ENCODE measurements around the gene ETFB.

Gene ETFB

DNA sequence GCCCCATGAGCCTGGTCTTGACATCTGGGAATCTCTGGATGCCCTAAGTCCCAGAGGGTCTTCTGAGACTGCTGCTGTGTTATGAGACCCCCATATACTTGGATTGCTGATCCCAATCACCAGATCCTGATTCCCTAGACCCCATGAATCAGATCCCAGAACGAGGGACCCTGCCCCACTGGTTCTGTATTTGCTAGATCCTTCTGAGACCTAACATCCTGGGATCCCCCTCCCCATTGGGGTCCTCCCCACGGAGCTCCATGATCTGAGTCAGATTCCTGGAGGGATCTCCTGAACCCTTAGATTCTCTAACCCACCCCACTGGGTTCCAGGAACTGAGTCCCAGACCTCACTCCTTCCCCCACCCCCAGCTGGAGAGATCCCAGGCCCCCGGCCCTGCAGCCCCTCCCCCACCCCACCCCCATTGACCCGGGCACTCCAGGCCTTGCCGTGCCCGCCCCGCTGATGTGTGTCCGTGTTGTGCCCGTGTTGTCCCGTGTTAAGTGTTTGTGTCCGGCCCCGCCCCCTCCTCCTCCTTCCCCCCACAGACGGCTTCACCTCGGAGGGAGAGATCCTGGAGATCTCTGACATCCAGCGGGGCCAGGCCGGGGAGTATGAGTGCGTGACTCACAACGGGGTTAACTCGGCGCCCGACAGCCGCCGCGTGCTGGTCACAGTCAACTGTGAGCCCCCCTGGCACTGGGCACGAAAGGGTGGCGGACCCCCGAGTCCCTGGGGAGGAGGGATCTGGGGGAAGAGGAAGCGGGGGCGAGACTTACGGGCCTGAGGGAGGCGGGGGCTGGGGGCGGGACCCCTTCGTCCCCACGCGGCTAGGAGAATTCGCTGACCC, 39.7 kb downstream of the ETFB start:
- no peak for FAIRE-seq

DNA sequence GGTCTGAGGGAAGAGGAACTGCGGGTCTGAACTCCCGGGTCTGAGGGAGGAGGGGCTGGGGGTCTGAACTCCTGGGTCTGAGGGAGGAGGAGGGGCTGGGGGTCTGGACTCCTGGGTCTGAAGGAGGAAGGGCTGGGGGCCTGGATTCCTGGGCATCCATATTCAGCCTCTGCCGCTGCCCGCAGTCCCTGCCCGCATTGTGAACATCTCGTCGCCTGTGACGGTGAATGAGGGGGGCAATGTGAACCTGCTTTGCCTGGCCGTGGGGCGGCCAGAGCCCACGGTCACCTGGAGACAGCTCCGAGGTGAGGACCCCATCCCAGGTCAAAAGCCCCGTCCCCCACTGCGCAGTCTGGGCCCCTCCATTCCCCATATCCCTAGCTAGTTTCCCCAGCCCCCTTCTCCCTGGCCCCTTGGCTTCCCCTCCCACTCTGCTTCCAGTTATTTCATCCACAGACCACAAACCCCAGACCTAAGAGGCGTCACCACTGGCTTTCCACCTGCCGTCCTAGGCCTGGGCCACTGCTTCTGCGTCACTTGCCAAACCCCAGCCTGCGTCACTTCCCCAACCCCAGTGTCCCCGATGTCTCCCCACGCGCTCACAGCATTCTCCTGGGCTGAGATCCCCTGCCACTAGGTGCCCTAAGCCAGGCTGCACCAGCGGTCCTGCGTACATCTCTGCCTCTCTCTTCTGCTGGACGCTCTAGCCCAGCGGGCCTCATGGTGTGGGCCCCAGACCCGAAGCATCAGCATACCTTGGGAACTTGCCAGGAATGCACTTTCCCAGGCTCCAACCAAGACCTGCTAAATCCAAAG, 40.8 kb downstream of the ETFB start:
- FAIRE-seq: no peak

DNA sequence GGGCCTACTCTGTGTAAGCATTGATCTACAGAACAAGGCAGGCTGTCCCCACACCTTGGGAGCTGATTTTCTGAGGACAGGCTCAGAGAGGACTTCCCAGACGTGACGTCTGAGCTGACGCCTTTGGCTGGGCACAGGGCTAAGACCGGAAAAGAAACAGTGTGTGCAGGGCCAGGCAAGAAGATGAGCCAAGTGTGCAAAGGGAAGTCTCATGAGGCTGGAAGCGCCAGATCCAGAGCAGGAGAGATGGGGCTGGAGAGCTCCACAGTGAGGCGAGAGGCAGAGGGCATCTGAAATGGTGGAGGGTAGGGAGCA, 42.1 kb downstream of the ETFB start:
- no peak for FAIRE-seq

DNA sequence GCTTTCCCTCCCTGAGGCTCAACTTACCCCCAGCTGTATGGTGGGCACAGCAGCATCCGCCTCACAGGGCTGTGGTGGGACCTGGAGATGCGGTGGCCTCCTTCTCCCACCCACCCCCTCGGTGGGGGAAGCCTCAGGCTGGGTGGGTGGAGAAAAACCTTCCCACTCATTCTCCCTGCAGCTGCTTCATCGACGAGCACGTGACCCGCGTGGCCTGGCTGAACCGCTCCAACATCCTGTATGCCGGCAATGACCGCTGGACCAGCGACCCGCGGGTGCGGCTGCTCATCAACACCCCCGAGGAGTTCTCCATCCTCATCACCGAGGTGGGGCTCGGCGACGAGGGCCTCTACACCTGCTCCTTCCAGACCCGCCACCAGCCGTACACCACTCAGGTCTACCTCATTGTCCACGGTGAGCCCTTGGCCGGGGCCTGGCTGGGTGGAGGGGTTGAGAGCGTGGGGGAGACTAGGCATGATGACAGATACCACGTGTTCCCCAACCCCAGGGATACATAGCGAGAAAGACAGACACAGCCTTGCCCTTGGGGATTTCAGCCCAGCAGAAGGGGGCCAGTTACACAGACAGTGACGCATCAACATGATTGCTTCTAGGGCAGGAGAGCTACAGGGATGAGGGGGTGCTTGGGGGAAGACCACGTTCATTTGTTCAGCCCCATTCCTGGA, 42.6 kb downstream of the ETFB start:
- no peak for FAIRE-seq

DNA sequence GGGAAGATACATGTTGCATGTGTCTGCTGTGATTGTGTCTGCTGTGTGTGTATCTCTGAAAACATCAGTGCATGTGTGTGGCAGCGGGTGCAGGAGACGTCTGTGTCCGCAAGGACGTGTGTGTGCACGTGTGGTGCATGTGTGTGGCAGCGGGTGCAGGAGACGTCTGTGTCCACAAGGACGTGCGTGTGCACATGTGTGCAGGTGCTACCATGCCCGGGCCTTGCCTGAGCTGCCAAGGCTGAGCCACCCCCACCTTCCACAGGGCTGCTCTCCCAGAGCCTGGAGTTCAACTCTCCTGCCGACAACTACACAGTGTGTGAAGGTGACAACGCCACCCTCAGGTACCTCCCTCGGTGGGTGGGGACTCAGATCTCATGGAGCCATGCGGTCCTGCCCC, 44.4 kb downstream of the ETFB start:
- FAIRE-seq: no peak

DNA sequence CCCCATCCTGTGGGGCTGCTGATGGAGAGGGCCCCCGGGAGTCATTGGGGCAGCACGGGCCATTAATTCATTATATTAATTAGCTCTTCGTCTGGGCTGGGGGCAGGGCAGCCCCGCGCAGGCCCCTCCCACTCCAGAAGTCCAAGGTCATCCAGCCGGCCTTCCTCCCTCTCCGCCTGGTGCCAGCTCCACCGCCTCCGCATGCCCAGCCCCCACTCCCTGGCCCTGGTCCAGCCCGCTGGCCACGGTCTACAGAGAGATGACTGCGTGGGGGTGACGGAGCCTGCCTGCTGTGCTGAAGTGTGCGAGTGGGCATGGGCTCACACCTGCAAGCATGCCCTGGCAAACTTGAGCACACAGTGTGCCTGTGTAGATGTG, 45.9 kb downstream of the ETFB start:
- no peak for FAIRE-seq

DNA sequence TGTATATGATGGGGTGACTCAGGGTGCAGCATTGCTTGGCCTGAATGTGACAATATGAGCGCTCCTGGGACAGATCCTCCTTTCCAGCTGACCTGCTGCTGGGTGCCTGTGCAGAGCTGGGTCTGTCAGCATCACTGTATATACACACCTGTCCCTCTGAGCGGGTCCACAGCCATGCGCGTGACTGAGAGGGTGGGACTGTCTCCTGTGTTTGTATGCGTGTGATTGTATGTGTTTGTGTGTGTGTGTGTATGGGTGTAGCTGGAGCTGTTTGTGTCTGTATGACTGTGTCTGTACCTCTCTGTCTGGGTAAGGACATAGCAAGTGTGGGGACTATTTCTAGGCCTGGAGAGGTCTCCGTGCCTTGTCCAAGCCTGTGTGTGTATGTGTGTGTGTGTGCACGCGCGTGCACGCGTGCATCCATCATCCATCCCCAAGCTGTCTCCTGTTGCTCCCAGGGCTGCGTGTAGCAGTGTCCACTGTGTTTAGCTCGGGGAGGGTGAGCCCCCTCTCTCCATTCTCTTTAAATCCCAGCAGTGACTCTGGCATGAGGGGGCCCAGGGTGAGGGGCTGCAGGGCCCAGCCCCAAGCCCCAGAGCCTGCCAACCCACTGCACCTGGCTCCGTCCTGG, 46.4 kb downstream of the ETFB start:
- FAIRE-seq: no peak

DNA sequence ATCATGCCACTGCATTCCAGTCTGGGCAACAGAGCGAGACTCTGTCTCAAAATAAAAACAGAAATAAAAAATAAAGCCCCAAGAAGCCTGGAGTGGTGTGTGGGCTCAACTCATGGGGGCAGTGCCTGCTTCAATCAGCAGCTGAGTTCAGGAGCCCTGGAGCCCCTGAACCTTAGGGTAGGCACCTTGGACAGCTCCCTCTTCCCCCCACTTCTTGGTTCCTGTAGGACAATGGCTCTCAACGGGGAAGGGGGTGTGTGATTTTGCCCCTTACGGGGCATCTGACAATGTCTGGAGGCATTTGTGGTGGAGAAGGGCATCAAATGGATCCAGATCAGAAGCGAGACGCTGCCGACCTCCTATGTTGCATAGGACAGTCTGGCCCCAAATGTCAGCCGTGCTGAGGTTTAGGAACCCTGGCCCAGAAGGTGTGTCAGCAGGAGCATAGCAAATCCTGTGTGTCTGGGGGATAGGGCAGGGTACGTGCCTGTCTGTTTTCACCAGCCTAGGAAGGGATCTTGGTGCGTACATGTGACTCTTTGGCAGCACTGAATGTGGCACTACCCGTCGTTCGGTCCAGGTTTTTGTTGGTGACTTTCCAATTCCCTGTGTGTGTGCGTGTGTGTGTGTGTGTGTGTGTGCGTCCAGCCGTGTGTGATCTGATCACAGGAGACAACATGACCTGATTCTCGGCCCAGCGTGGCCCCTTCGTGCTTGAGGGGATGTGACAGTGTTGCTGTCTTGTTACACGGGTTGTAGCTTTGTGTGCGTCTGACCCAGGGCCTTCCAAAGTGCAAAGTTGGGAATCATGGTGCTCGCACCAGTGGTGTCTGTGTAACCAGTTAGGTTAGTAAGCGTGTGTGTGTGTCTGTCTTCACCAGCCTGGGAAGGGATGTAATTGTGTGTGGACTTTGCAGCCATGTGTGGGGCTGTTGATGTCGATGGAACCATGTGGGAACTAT, 47.2 kb downstream of the ETFB start:
- FAIRE-seq: no peak

DNA sequence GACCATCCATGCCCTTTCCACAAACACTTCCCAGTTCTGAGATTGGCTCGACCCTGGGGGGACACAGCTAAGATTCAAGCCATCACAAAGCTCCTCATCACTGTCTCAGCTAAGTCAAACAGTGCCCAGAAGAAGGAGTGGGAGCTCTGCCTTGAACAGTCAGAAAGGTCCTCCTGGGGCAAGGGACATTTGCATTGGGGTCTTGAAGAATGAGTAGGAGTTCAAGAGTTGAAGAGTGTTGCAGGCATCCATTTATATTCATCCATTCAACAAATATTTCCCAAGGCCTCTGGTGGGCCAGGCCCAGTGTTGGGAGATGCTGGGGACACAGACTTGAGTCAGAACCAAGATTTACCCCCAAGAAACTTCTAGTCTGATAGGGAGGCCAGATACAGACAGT, 48.2 kb downstream of the ETFB start:
- FAIRE-seq: no peak

DNA sequence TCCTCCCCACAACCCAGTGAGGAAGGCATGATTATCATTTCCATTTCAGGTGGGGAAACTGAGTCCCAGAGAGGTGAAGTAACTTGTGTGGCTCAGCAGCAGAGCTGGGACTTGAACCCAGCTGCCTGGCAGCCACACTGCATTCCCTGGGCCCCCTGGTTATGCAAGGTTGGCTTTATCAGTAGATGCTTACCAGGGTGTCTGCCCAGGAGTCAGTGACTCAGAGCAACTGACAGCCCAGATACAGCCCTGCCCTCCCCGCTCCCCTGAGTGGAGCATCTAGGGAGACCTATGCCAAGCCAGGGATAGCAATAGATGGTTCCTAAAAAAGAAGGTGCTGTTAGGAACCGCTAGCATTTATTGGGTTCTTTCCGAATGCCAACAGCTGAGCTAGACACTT, 48.8 kb downstream of the ETFB start:
- FAIRE-seq: no peak

DNA sequence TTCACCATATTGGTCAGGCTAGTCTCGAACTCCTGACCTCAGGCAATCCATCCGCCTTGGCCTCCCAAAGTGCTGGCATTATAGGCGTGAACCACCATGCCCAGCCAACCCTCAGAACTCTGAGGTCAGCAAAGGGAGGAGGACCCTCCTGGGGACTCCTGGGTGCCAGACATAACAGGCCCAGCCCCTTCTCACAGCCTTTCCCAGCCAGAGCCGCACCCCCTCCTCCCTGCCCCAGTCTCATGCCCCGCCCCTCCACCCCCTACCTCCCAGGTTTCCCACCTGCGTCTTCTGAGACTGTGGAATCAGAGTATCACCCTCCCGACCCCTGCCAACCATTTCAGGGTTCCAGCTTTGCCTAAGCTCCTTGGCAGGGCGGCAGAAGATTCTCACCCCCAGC, 49.5 kb downstream of the ETFB start:
- no peak for FAIRE-seq

DNA sequence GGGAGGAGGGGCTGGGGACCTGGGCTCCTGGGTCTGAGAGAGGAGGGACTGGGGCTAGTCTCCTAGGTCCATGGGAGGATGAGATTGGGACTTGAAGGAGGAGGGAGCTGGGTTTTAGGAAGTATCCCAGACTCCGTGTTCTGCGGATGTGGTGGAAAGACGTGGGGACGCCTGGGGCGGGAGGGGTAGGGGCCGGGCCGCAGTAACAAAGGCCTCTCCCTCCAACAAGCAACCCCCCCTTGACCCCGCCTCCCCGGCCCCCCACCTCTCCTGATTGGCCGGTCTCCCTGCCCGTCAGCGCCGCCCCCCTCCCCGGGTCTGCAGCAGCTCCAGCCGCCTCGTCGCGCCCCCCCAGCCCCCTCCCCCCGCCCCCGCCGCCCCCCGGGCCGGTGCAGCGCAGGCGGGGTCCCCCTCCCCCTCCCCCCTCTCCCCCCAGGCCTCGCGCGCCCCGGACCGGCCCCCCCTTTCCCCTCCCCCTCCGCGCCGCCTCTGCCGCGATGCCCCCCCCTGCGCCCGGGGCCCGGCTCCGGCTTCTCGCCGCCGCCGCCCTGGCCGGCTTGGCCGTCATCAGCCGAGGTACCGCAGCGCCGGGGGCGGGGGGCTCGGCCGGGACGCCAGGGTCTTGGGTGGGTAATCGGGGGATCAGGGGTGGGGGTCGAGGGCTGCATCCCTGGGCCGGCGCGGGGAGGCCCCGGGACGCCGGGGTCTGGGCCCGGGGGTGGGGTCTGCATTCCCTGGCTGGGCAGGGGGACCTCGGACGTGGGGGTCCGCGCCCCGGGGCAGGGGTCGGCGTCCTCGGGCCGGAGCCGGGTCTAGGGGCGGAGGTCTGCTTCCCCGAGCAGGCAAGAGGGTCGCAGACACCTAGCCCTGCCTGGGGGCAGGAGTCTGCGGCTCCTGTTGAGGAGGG, 54.6 kb downstream of the ETFB start, which contains the start of gene IGLON5:
Gene IGLON5, plus strand, starts transcription at position 294 of the 907 bp plus-strand sequence. Its CDS starts 204 bp downstream, at position 498.
- no peak for FAIRE-seq

DNA sequence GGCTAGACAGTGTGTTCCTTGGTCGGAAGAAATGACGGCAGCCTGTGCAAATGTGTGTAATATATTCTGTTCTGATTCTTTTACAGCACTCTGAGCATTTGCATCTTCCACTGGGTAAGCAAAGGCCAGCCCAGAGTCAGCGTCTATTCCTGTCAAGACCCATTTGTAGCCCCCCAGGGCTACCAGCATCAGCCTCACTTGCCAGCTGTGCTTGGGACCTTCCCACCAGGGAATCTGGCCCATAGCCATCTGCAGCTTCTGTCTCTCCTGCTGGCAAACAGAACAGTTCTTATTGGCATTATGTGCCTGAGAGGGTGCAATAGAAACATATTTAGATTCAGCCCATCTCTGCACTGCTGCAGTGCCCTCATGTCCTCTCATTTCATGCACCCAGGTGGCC, 60.7 kb downstream of the ETFB start:
- FAIRE-seq: no peak

DNA sequence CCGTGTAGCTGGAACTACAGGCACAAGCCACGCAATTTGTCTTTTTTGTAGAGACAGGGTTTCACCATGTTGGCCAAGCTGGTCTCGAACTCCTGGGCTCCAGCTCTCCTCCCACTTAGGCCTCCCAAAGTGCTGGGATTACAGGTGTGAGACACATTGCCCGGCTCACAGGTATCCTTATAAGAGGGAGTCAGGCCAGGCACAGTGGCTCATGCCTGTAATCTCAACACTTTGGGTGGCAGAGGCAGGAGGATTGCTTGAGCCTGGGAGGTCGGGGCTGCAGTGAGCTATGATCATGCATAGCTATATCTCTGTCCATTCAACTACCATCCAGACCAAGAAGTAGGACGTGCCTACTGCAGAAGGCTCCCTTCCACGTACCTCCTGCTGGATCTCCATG, 64.9 kb downstream of the ETFB start:
- no peak for FAIRE-seq

DNA sequence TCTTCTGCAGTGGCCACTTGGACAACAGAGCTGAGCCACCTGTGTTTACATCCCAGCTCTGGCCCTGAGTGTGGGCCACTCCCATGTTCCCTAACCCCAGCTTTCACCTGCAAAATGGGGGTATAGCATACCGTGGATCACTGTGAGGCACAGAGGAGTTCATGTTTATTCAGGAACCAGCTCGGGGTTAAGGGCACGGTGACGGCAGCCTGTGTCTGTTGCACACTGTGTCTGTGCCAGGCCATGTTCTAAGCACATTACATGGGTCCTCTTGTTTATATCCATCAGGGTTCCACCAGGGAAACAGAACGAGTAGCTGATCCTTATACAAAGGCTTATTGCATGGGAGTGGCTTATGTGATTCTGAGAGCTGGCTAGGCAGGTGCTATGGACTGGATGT, 68.8 kb downstream of the ETFB start:
- no peak for FAIRE-seq

DNA sequence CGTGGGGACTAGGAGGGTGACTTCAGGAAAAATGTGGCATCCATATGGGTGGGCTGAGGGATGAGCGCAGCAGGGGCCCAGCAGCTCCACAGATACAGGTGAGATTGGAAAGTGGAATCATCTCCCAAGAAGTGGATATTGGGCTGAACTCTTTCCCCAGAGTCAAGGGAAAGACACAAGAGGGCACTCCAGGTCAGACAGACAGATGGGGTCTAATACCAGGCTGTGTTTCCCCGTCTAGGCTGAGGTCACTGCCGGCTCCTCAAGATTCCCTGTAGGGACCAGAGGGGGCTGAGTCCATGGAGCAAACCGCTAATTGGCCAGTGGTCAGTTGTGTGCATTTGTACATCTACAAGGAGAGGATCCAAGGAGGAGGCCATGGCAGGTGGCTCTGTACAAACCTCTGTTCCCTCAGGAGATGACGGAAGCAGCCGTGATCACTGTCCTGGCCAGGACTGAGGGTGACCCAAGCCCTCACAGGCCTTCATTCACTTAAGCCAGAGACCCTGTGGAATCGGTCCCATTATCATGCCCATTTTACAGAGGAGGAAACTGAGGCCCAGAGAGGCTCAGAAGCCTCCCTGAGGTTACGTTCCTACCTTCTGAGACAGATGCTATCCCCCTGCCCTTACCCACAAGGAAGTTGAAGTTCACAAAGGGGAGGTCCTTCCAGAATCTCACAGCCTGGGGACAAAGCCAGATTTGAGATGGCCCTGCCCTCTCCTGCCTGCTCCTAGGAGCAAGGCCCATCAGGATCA, 69.7 kb downstream of the ETFB start:
- no peak for FAIRE-seq

DNA sequence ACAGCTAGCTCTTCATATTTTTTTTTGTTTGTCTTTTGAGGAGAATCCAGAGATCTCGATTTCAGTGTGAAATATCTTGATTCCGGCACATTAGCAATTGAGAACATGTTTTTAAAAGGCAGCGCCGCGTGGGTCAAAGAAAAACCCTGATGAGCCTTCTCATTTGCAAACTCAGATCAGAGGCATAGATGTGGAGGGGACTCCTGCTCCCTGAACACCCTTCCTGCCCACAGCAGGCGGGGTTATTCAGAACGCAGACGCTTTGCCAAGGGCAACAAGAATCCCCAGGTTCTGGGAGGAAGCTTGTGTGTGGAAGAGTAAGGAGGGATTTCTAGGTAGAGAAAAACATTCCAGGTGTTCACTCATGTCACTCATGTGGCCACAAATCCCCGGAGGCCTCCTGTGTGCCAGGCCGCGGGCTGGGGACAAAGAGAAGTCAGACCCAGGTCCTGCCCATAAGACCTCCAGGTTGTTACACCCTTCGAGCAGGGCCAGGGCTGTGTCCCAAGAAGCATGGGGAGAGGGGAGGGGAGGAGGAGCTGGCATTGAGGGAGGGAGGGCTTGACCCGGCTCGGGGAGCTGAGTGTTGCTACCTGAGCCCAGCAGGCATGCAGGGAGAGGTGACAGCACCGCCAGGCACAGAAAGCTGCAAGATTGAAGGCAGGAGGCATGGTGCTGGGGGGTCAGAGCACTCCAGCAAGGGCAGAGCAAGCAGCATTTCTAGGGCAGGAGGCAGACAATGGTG, 70.6 kb downstream of the ETFB start:
- FAIRE-seq: no peak

Measured in TTC549 (cell line).